ENCODE results near the gene GNE.

DNA sequence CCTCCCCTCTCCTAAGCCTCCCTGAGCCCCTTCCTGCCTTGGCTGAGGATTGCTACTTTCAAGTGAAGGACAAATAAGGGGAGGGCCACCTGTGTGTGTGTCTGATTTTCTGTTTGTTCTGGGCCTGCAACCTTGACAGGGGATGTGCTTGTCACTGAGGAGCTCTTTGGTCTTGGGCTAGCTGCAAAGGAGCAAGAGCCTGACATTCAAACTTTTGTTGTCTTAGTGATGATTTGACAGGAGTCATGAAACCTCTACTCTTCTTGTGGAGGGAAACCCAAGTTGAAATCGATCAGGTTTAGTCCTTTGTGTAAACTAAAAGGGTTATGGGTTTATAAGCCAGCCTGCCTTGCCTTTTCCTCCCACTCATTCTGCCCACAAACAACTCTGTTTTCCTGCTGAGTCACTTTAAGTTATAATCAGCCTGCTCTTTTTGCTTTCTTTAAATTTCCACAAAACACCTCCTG is 50.7 kb downstream of the GNE start:
- TF ChIP-seq FOXM1 (IDR thresholded peaks at IDR 0.05; ENCODE audit: borderline replicate concordance, low read depth) (no peak), TEAD4 (IDR thresholded peaks at IDR 0.05) (no peak), RAD21 (IDR thresholded peaks at IDR 0.05; ENCODE audit: low read depth) (no peak), EGR1 (IDR thresholded peaks at IDR 0.05) (no peak), TAF1 (IDR thresholded peaks at IDR 0.05; ENCODE audit: low read depth) (no peak), NFIC (IDR thresholded peaks at IDR 0.05) (no peak), EP300 (IDR thresholded peaks at IDR 0.05; ENCODE audit: borderline replicate concordance) (no peak)
